Mucosa of descending colon (tissue), 3 donors: Measurements from ENCODE around the gene PRSS12. TPM values are rescaled to one million over a fixed set of nuclear protein-coding genes. Genes with fewer than 3 reads are reported as not detected.

Experiments
- ATAC-seq: fragments of 200-7000 bp; cut with Tn5 transposase; one replicate; pipeline ENCODE4 v1.9.1; 2020; ENCODE audit warnings: mild to moderate bottlenecking, moderate library complexity
- DNase-seq, 3 donors: peaks; one replicate each; pipeline ENCODE4 v3.0.0-alpha.2; 2020
- H3K36me3 ChIP-seq: fragments of 200-600 bp; one replicate; pipeline ENCODE4 v1.8.0; 2021; ENCODE audit warnings: low read depth, mild to moderate bottlenecking
- H3K4me1 ChIP-seq: fragments of 200-600 bp; one replicate; pipeline ENCODE4 v1.8.0; 2021; ENCODE audit warnings: low read depth, mild to moderate bottlenecking
- H3K4me3 ChIP-seq: fragments of 200-600 bp; one replicate; pipeline ENCODE4 v1.8.0; 2021; ENCODE audit warnings: mild to moderate bottlenecking
- H3K9me3 ChIP-seq: fragments of 200-600 bp; one replicate; pipeline ENCODE4 v1.8.0; 2021; ENCODE audit warnings: mild to moderate bottlenecking
- CTCF ChIP-seq: fragments of 200-600 bp; IDR thresholded peaks from one replicate; pipeline ENCODE4 v1.8.0; 2022; ENCODE audit warnings: antibody characterized with exemption, mild to moderate bottlenecking
- intact Hi-C, 2 donors: fragments of 100-400 bp; cut with DNase I in 1 of 2; cut with micrococcal nuclease in 1 of 2; formaldehyde crosslinking; loops; one replicate each; pipeline versions ENCODE4 v1.11.0 to v1.11.1; 2022; cut with DNase I, micrococcal nuclease
- total RNA-seq, 3 donors: library from RNA; stranded (reverse); fragmentation: NEBNext Ultra II Directional in 2 of 3; extraction: Animal tissue kit (Norgen Biotek cat#: 25700) in 2 of 3; gene quantifications; one replicate each; pipeline versions ENCODE4 v1.2.1 to v1.2.4, GENCODE V29; 2021 to 2023
- donor health status: DM: no; HTN: no; CAD: no; lungs with moderate emphysema.
- donor health status: DM: no; HTN: no; CAD: no.
- donor health status: DM: no; HTN: yes; CAD: no.

The PRSS12 gene
- total RNA-seq, 3 donors from 2014 or later: 12.9 to 41.7 (median 31.1) TPM

- H3K4me3 ChIP-seq: no peak overlapping the region
- DNase-seq: no peak
- ATAC-seq: no peak
- intact Hi-C loops: loop anchor here in 1 of 2 donors (5.0 kb wide), 1 partner anchor 73 kb away; no protein-coding TSS in a partner anchor
- H3K36me3 ChIP-seq: no peaks in the 10 kb centered on the region
- H3K4me1 ChIP-seq: no peaks in the 10 kb centered on the region
- no peak for TF ChIP-seq CTCF
- no peaks in the 10 kb centered on the region for H3K9me3 ChIP-seq
These were observed 2.1 kb upstream of the PRSS12 start for GRCh38 chr4:118354913-118355312.

GRCh38 chr4:118353534-118354030 lies 779 bp upstream of the PRSS12 start:
- intact Hi-C loops: loop anchor here in 1 of 2 donors (5.0 kb wide), 1 partner anchor 71 kb away; no protein-coding TSS in a partner anchor
- H3K36me3 ChIP-seq: no peaks in the 10 kb centered on the region
- ATAC-seq: no peak
- no peak for DNase-seq
- H3K9me3 ChIP-seq: no peaks in the 10 kb centered on the region
- no peak overlapping the region for H3K4me3 ChIP-seq
- no peak for TF ChIP-seq CTCF
- peaks cover 5% of the 10 kb centered on the region for H3K4me1 ChIP-seq

- H3K4me3 ChIP-seq: peak overlapping the region; percentile 22
- TF ChIP-seq CTCF: no peak
- intact Hi-C loops: loop anchor here in 1 of 2 donors (5.0 kb wide), 1 partner anchor 70 kb away; no protein-coding TSS in a partner anchor
- peak; percentile 74 to 81 (median 78) for DNase-seq
- peaks cover 7% of the 10 kb centered on the region for H3K4me1 ChIP-seq
- no peaks in the 10 kb centered on the region for H3K9me3 ChIP-seq
- peak; percentile 82 for ATAC-seq
- no peaks in the 10 kb centered on the region for H3K36me3 ChIP-seq
These were observed 664 bp downstream of the PRSS12 start for GRCh38 chr4:118351851-118352827.

GRCh38 chr4:118350961-118351360 lies 1.8 kb downstream of the PRSS12 start:
- Histone ChIP-seq H3K9me3 (no peaks in the 10 kb centered on the region), H3K4me3 (peak overlapping the region; percentile 22), H3K4me1 (peaks cover 12% of the 10 kb centered on the region), H3K36me3 (no peaks in the 10 kb centered on the region)
- intact Hi-C loops: loop anchor here in 1 of 2 donors (5.0 kb wide), 1 partner anchor 69 kb away; no protein-coding TSS in a partner anchor
- DNase-seq (no peak), ATAC-seq (no peak)
- TF ChIP-seq CTCF: no peak

- DNase-seq: peak; percentile 79 to 86 (median 85)
- H3K9me3 ChIP-seq: no peaks in the 10 kb centered on the region
- intact Hi-C loops: no loop called here
- no peaks in the 10 kb centered on the region for H3K36me3 ChIP-seq
- H3K4me1 ChIP-seq: peaks cover 21% of the 10 kb centered on the region
- H3K4me3 ChIP-seq: no peak overlapping the region
- TF ChIP-seq CTCF: no peak
- peak; percentile 76 for ATAC-seq
These were observed 3.9 kb downstream of the PRSS12 start for GRCh38 chr4:118348886-118349285.
